AG09309 (cell line): ENCODE data around the gene ARHGAP18.

ENCODE experiments used
- DNase-seq: peaks from one replicate; pipeline ENCODE4 v3.0.0-alpha.2; 2010; ENCODE audit warnings: low read depth
- H3K4me3 ChIP-seq: 2 replicates; pipeline ENCODE4 v1.5.1; 2011; ENCODE audit warnings: mild to moderate bottlenecking, low read depth, low read length, moderate library complexity; ENCODE audit not compliant: control insufficient read depth
- CTCF ChIP-seq: IDR thresholded peaks from 2 replicates; pipeline ENCODE4 v1.5.1; 2011; ENCODE audit warnings: mild to moderate bottlenecking, low read depth, low read length, inconsistent platforms; ENCODE audit not compliant: insufficient read depth, control insufficient read depth; ENCODE audit errors: missing control alignments

Gene ARHGAP18

GRCh38 chr6:129651291-129651691 is 58.7 kb downstream of the ARHGAP18 start:
- H3K4me3 ChIP-seq = no peak overlapping the region
- no peak for TF ChIP-seq CTCF
- no peak for DNase-seq

GRCh38 chr6:129648819-129649491 is 61.0 kb downstream of the ARHGAP18 start:
- no peak for TF ChIP-seq CTCF
- no peak for DNase-seq
- H3K4me3 ChIP-seq = no peak overlapping the region

GRCh38 chr6:129647044-129647443 is 62.9 kb downstream of the ARHGAP18 start:
- no peak for DNase-seq
- H3K4me3 ChIP-seq = no peak overlapping the region
- no peak for TF ChIP-seq CTCF

- no peak for DNase-seq
- H3K4me3 ChIP-seq = no peak overlapping the region
- TF ChIP-seq CTCF = no peak
These were observed 63.3 kb downstream of the ARHGAP18 start for GRCh38 chr6:129646642-129647041.

GRCh38 chr6:129645830-129646579 is 64.0 kb downstream of the ARHGAP18 start:
- H3K4me3 ChIP-seq = no peak overlapping the region
- TF ChIP-seq CTCF = no peak
- no peak for DNase-seq

- no peak for TF ChIP-seq CTCF
- no peak for DNase-seq
- no peak overlapping the region for H3K4me3 ChIP-seq
These were observed 64.7 kb downstream of the ARHGAP18 start for GRCh38 chr6:129645106-129645829.
